H9 (cell line): Measurements from ENCODE around the gene LRRK1. TPM values are rescaled to one million over a fixed set of nuclear protein-coding genes. Genes with fewer than 3 reads are reported as not detected.

Experiments used
- DNase-seq: peaks from one replicate; pipeline ENCODE4 v3.0.0-alpha.2; 2017
- H2AFZ ChIP-seq: one replicate; pipeline ENCODE4 v1.6.1; 2013; ENCODE audit warnings: mild to moderate bottlenecking, low read length, control low read depth, moderate library complexity
- H2AK5ac ChIP-seq: 2 replicates; pipeline ENCODE4 v1.6.1; 2013; ENCODE audit warnings: low read length, control low read depth, mixed read lengths; ENCODE audit not compliant: insufficient read length
- H2BK120ac ChIP-seq: one replicate; pipeline ENCODE4 v1.6.1; 2013; ENCODE audit warnings: low read depth, mild to moderate bottlenecking, low read length, control low read depth, inconsistent platforms; ENCODE audit not compliant: poor library complexity, severe bottlenecking
- H2BK12ac ChIP-seq: 2 replicates; pipeline ENCODE4 v1.6.1; 2013; ENCODE audit warnings: low read length, control low read depth, mixed read lengths, low read depth; ENCODE audit not compliant: insufficient read length
- H2BK15ac ChIP-seq: 2 replicates; pipeline ENCODE4 v1.6.1; 2013; ENCODE audit warnings: low read depth, low read length, control low read depth
- H2BK20ac ChIP-seq: one replicate; pipeline ENCODE4 v1.6.1; 2013; ENCODE audit warnings: low read depth, mild to moderate bottlenecking, low read length, control low read depth, inconsistent platforms; ENCODE audit not compliant: poor library complexity, severe bottlenecking
- H2BK5ac ChIP-seq: 2 replicates; pipeline ENCODE4 v1.6.1; 2013; ENCODE audit warnings: low read length, control low read depth, mixed read lengths; ENCODE audit not compliant: insufficient read length
- H3K14ac ChIP-seq: 2 replicates; pipeline ENCODE4 v1.6.1; 2013; ENCODE audit warnings: low read length, control low read depth; ENCODE audit not compliant: insufficient read depth
- H3K18ac ChIP-seq: 2 replicates; pipeline ENCODE4 v1.6.1; 2013; ENCODE audit warnings: low read depth, mild to moderate bottlenecking, mixed read lengths, low read length, control low read depth; ENCODE audit not compliant: insufficient read length
- H3K23ac ChIP-seq: 2 replicates; pipeline ENCODE4 v1.6.1; 2013; ENCODE audit warnings: low read length, control low read depth, mixed read lengths, low read depth; ENCODE audit not compliant: insufficient read length
- H3K23me2 ChIP-seq: 2 replicates; pipeline ENCODE4 v1.6.1; 2013; ENCODE audit warnings: low read depth, mild to moderate bottlenecking, mixed read lengths, low read length, control low read depth; ENCODE audit not compliant: insufficient read length, poor library complexity, severe bottlenecking
- H3K27ac ChIP-seq: 2 replicates; pipeline ENCODE4 v1.5.1; 2013; ENCODE audit warnings: low read length, control low read depth, mixed read lengths, low read depth; ENCODE audit not compliant: insufficient read length
- H3K27me3 ChIP-seq: 2 replicates; pipeline ENCODE4 v1.6.1; 2013; ENCODE audit warnings: low read length, control low read depth, inconsistent platforms; ENCODE audit not compliant: insufficient read depth
- H3K4ac ChIP-seq: 2 replicates; pipeline ENCODE4 v1.6.1; 2013; ENCODE audit warnings: low read depth, mild to moderate bottlenecking, control low read depth, inconsistent platforms, low read length, moderate library complexity
- H3K4me1 ChIP-seq: 2 replicates; pipeline ENCODE4 v1.6.1; 2013; ENCODE audit warnings: low read length, control low read depth, inconsistent platforms; ENCODE audit not compliant: insufficient read depth
- H3K4me2 ChIP-seq: 2 replicates; pipeline ENCODE4 v1.6.1; 2013; ENCODE audit warnings: low read length, control low read depth, mixed read lengths; ENCODE audit not compliant: insufficient read length, insufficient read depth
- H3K56ac ChIP-seq: 2 replicates; pipeline ENCODE4 v1.6.1; 2013; ENCODE audit warnings: low read depth, mild to moderate bottlenecking, mixed read lengths, low read length, control low read depth; ENCODE audit not compliant: insufficient read length
- H3K79me1 ChIP-seq: 2 replicates; pipeline ENCODE4 v1.6.1; 2013; ENCODE audit warnings: low read depth, mild to moderate bottlenecking, moderate library complexity, low read length, control low read depth, inconsistent platforms; ENCODE audit not compliant: insufficient read depth, poor library complexity, severe bottlenecking
- H3K79me2 ChIP-seq: 2 replicates; pipeline ENCODE4 v1.6.1; 2013; ENCODE audit warnings: low read length, control low read depth, inconsistent platforms; ENCODE audit not compliant: insufficient read depth
- H3K9ac ChIP-seq: 2 replicates; pipeline ENCODE4 v1.6.1; 2013; ENCODE audit warnings: low read length, control low read depth, mixed read lengths; ENCODE audit not compliant: insufficient read length; ENCODE audit errors: extremely low read depth
- H3K9me3 ChIP-seq: one replicate; pipeline ENCODE4 v1.6.1; 2013; ENCODE audit warnings: low read depth, low read length, inconsistent platforms; ENCODE audit not compliant: control insufficient read depth
- H3T11ph ChIP-seq: one replicate; pipeline ENCODE4 v1.6.1; 2013; ENCODE audit warnings: mild to moderate bottlenecking, low read length, control low read depth, inconsistent platforms
- H4K20me1 ChIP-seq: one replicate; pipeline ENCODE4 v1.6.1; 2013; ENCODE audit not compliant: control insufficient read depth, insufficient read length, insufficient read depth
- H4K5ac ChIP-seq: 2 replicates; pipeline ENCODE4 v1.6.1; 2013; ENCODE audit warnings: low read depth, mild to moderate bottlenecking, mixed read lengths, low read length, control low read depth; ENCODE audit not compliant: insufficient read length
- H4K8ac ChIP-seq: replicated peaks from 2 replicates; pipeline ENCODE4 v1.6.1; 2013; ENCODE audit warnings: low read length, control low read depth, mixed read lengths, low read depth; ENCODE audit not compliant: insufficient read length
- H4K91ac ChIP-seq: 2 replicates; pipeline ENCODE4 v1.6.1; 2013; ENCODE audit warnings: low read depth, mild to moderate bottlenecking, moderate library complexity, mixed read lengths, low read length, control low read depth; ENCODE audit not compliant: insufficient read length
- H3K27ac Mint-ChIP-seq, 3 experiments: 2 replicates in 2 of 3; 3 replicates in 1 of 3; pipeline ENCODE4 v1.8.0; 2020 to 2021; ENCODE audit warnings: mixed read lengths in 3 of 3, mild to moderate bottlenecking in 1 of 3, moderate library complexity in 1 of 3
- H3K27me3 Mint-ChIP-seq: 2 replicates; pipeline ENCODE4 v1.8.0; 2021; ENCODE audit warnings: low read depth, mild to moderate bottlenecking, moderate library complexity, mixed read lengths
- H3K36me3 Mint-ChIP-seq, 3 experiments: 2 replicates in 2 of 3; 3 replicates in 1 of 3; pipeline ENCODE4 v1.8.0; 2020 to 2021; ENCODE audit warnings: low read depth in 3 of 3, mixed read lengths in 3 of 3; ENCODE audit not compliant: insufficient read depth in 1 of 3
- H3K4me1 Mint-ChIP-seq, 2 experiments: 2 replicates each; pipeline ENCODE4 v1.8.0; 2020; ENCODE audit warnings: mixed read lengths in 2 of 2
- H3K4me3 Mint-ChIP-seq, 2 experiments: 2 replicates in 1 of 2; 3 replicates in 1 of 2; pipeline ENCODE4 v1.8.0; 2020 to 2021; ENCODE audit warnings: mild to moderate bottlenecking in 2 of 2, mixed read lengths in 2 of 2, moderate library complexity in 1 of 2
- H3K9me3 Mint-ChIP-seq, 2 experiments: 2 replicates in 1 of 2; 3 replicates in 1 of 2; pipeline ENCODE4 v1.8.0; 2020; ENCODE audit warnings: mild to moderate bottlenecking in 2 of 2, mixed read lengths in 2 of 2, moderate library complexity in 1 of 2
- CTCF ChIP-seq: fragments of 200-600 bp; sonication (generic); conservative IDR thresholded peaks from 3 replicates; pipeline ENCODE4 v1.8.0; 2021; ENCODE audit warnings: antibody characterized with exemption, mild to moderate bottlenecking
- WGBS: extraction: QIAGEN DNeasy Blood & Tissue Kit; methylation state at CpG from one replicate; pipeline ENCODE4 v1.1.7; 2013; ENCODE audit warnings: missing lambda C conversion rate, low lambda C conversion rate, mixed read lengths; ENCODE audit not compliant: insufficient read length; ENCODE audit errors: extremely low coverage; 5-methylcytosine and 5-hydroxymethylcytosine counted together
- total RNA-seq: library from RNA; stranded (reverse); gene quantifications from 2 replicates; pipeline ENCODE4 v1.2.1, GENCODE V29; 2021

Gene LRRK1
- total RNA-seq, 1 experiment from 2014 or later = 4.0 TPM

- Histone ChIP-seq H3K4ac (no peak overlapping the region), H3K27ac (no peak overlapping the region), H3T11ph (no peak overlapping the region), H3K4me2 (peak overlapping the region; percentile 60), H3K23me2 (peaks cover 7% of the 10 kb centered on the region), H2BK20ac (no peak overlapping the region), H2BK12ac (no peak overlapping the region), H3K18ac (no peak overlapping the region), H2BK15ac (no peak overlapping the region), H2BK120ac (no peak overlapping the region), H4K20me1 (no peaks in the 10 kb centered on the region), H2AK5ac (no peak overlapping the region), H2AFZ (no peak overlapping the region), H3K27me3 (peaks cover 26% of the 10 kb centered on the region), H3K9me3 (no peaks in the 10 kb centered on the region), H3K79me1 (no peaks in the 10 kb centered on the region), H3K79me2 (no peaks in the 10 kb centered on the region), H3K56ac (no peak overlapping the region), H4K8ac (no peak overlapping the region), H3K9ac (no peak overlapping the region), H3K23ac (no peak overlapping the region), H4K5ac (no peak overlapping the region), H3K4me1 (no peaks in the 10 kb centered on the region), H3K14ac (no peak overlapping the region), H4K91ac (no peak overlapping the region), H2BK5ac (no peak overlapping the region)
- DNase-seq = no peak
- H3K9me3 Mint-ChIP-seq = peaks cover 0 to 2% of the 10 kb centered on the region in 2 experiments; a peak in 2 of 5 replicates
- no peak overlapping the region; a peak in 1 of 7 replicates for H3K27ac Mint-ChIP-seq
- H3K4me1 Mint-ChIP-seq = peaks cover 29 to 30% of the 10 kb centered on the region in 2 experiments
- peak overlapping the region; percentile 77 to 86 for H3K4me3 Mint-ChIP-seq
- H3K36me3 Mint-ChIP-seq = no peaks in the 10 kb centered on the region; a peak in 2 of 7 replicates
- WGBS = no CpG with 5 or more reads among the region's 10 CpGs
- H3K27me3 Mint-ChIP-seq = peaks cover 68% of the 10 kb centered on the region
- no peak for TF ChIP-seq CTCF
Measured at GRCh38 chr15:100880897-100881242, 38.3 kb upstream of the LRRK1 start.
